Sigmoid colon (tissue), 3 donors: ENCODE data around the gene FHL2.
A peak's percentile ranks its signal among the peaks of the same experiment; 100 is the strongest.

Experiments
- POLR2A ChIP-seq, 2 donors: fragments of 450-650 bp; IDR thresholded peaks; one replicate each; pipeline ENCODE4 v1.6.1; 2016; ENCODE audit warnings: antibody characterized with exemption in 2 of 2, mild to moderate bottlenecking in 2 of 2, moderate library complexity in 2 of 2
- TF ChIP-seq, protein P1 (sequence below), 4 experiments: fragments of 450-650 bp in 3 of 4; fragments of 200-600 bp in 1 of 4; IDR thresholded peaks; one replicate each; pipeline ENCODE4 v1.5.1; 2016 to 2019; ENCODE audit warnings: antibody characterized with exemption in 4 of 4, mild to moderate bottlenecking in 3 of 4, moderate library complexity in 2 of 4

GRCh38 chr2:105398336-105399206 is at the start of gene FHL2:
- TF ChIP-seq POLR2A (IDR thresholded peaks at IDR 0.05): peak; percentile 67 to 69
- TF ChIP-seq, protein P1, sequence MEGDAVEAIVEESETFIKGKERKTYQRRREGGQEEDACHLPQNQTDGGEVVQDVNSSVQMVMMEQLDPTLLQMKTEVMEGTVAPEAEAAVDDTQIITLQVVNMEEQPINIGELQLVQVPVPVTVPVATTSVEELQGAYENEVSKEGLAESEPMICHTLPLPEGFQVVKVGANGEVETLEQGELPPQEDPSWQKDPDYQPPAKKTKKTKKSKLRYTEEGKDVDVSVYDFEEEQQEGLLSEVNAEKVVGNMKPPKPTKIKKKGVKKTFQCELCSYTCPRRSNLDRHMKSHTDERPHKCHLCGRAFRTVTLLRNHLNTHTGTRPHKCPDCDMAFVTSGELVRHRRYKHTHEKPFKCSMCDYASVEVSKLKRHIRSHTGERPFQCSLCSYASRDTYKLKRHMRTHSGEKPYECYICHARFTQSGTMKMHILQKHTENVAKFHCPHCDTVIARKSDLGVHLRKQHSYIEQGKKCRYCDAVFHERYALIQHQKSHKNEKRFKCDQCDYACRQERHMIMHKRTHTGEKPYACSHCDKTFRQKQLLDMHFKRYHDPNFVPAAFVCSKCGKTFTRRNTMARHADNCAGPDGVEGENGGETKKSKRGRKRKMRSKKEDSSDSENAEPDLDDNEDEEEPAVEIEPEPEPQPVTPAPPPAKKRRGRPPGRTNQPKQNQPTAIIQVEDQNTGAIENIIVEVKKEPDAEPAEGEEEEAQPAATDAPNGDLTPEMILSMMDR (IDR thresholded peaks at IDR 0.05): peak; percentile 22 to 54 (median 41)
